ENCODE data around the gene C8B. TPM values are rescaled to one million over a fixed set of nuclear protein-coding genes. Genes with fewer than 3 reads are reported as not detected.
A peak's percentile ranks its signal among the peaks of the same experiment; 100 is the strongest.

Gene C8B
- total RNA-seq, 1 donor from 2014 or later = 0.26 TPM

- Mint-ChIP-seq H3K36me3 (ENCODE audit: insufficient read depth) (no peaks in the 10 kb centered on the region), H3K27me3 (peaks cover 9% of the 10 kb centered on the region), H3K4me1 (ENCODE audit: low read depth) (peaks cover 26% of the 10 kb centered on the region), H3K4me3 (ENCODE audit: low read depth) (no peak overlapping the region), H3K27ac (no peak overlapping the region), H3K9me3 (ENCODE audit: low read depth) (peaks cover 6% of the 10 kb centered on the region)
- TF ChIP-seq CTCF (IDR thresholded peaks at IDR 0.05; ENCODE audit: unreplicated experiment) = no peak
- DNase-seq (ENCODE audit: low spot score, unreplicated experiment) = no peak
These were observed 37.8 kb downstream of the C8B start for GRCh38 chr1:56927986-56928385.

GRCh38 chr1:56927171-56927570 lies 38.6 kb downstream of the C8B start:
- no peak for TF ChIP-seq CTCF (IDR thresholded peaks at IDR 0.05; ENCODE audit: unreplicated experiment)
- Mint-ChIP-seq H3K4me1 (ENCODE audit: low read depth) (peaks cover 26% of the 10 kb centered on the region), H3K27me3 (peaks cover 7% of the 10 kb centered on the region), H3K36me3 (ENCODE audit: insufficient read depth) (no peaks in the 10 kb centered on the region), H3K4me3 (ENCODE audit: low read depth) (no peak overlapping the region), H3K27ac (no peak overlapping the region), H3K9me3 (ENCODE audit: low read depth) (peaks cover 6% of the 10 kb centered on the region)
- no peak for DNase-seq (ENCODE audit: low spot score, unreplicated experiment)

- Mint-ChIP-seq H3K36me3 (ENCODE audit: insufficient read depth) (no peaks in the 10 kb centered on the region), H3K27me3 (peaks cover 16% of the 10 kb centered on the region), H3K9me3 (ENCODE audit: low read depth) (peaks cover 6% of the 10 kb centered on the region), H3K27ac (no peak overlapping the region), H3K4me3 (ENCODE audit: low read depth) (no peak overlapping the region), H3K4me1 (ENCODE audit: low read depth) (peaks cover 32% of the 10 kb centered on the region)
- TF ChIP-seq CTCF (IDR thresholded peaks at IDR 0.05; ENCODE audit: unreplicated experiment) = no peak
- no peak for DNase-seq (ENCODE audit: low spot score, unreplicated experiment)
These were observed 40.6 kb downstream of the C8B start for GRCh38 chr1:56925193-56925592.

GRCh38 chr1:56924116-56924515 lies 41.7 kb downstream of the C8B start:
- Mint-ChIP-seq H3K4me3 (ENCODE audit: low read depth) (peak overlapping the region; percentile 14), H3K27me3 (peaks cover 16% of the 10 kb centered on the region), H3K36me3 (ENCODE audit: insufficient read depth) (no peaks in the 10 kb centered on the region), H3K27ac (no peak overlapping the region), H3K4me1 (ENCODE audit: low read depth) (peaks cover 37% of the 10 kb centered on the region), H3K9me3 (ENCODE audit: low read depth) (peaks cover 6% of the 10 kb centered on the region)
- TF ChIP-seq CTCF (IDR thresholded peaks at IDR 0.05; ENCODE audit: unreplicated experiment) = no peak
- DNase-seq (ENCODE audit: low spot score, unreplicated experiment) = no peak

GRCh38 chr1:56923201-56923600 lies 42.6 kb downstream of the C8B start:
- no peak for TF ChIP-seq CTCF (IDR thresholded peaks at IDR 0.05; ENCODE audit: unreplicated experiment)
- peaks cover 16% of the 10 kb centered on the region for H3K27me3 Mint-ChIP-seq
- peak overlapping the region; percentile 43 for H3K27ac Mint-ChIP-seq
- DNase-seq (ENCODE audit: low spot score, unreplicated experiment) = no peak
- no peaks in the 10 kb centered on the region for H3K36me3 Mint-ChIP-seq (ENCODE audit: insufficient read depth)
- peaks cover 38% of the 10 kb centered on the region for H3K4me1 Mint-ChIP-seq (ENCODE audit: low read depth)
- H3K4me3 Mint-ChIP-seq (ENCODE audit: low read depth) = no peak overlapping the region
- H3K9me3 Mint-ChIP-seq (ENCODE audit: low read depth) = no peaks in the 10 kb centered on the region
